Osteoblast (primary cell): ENCODE results near the gene MMP13. TPM values are rescaled to one million over a fixed set of nuclear protein-coding genes. Genes with fewer than 3 reads are reported as not detected.

Experiments
- DNase-seq: peaks from one replicate; pipeline ENCODE4 v3.0.0; 2011; ENCODE audit warnings: low spot score, mixed read lengths; ENCODE audit not compliant: insufficient read length; ENCODE audit errors: missing footprints
- H2AFZ ChIP-seq: 2 replicates; pipeline ENCODE4 v1.6.0; 2011; ENCODE audit warnings: mild to moderate bottlenecking, low read length
- H3K27ac ChIP-seq: 2 replicates; pipeline ENCODE4 v1.5.1; 2011; ENCODE audit warnings: mild to moderate bottlenecking, low read depth, low read length, moderate library complexity
- H3K27me3 ChIP-seq: 2 replicates; pipeline ENCODE4 v1.6.0; 2012; ENCODE audit warnings: mild to moderate bottlenecking, control low read depth, inconsistent platforms, low read length, moderate library complexity; ENCODE audit not compliant: insufficient read depth
- H3K36me3 ChIP-seq: 2 replicates; pipeline ENCODE4 v1.5.1; 2011; ENCODE audit warnings: mild to moderate bottlenecking, low read length, control low read depth, moderate library complexity; ENCODE audit not compliant: insufficient read depth
- H3K4me1 ChIP-seq: 2 replicates; pipeline ENCODE4 v1.5.1; 2011; ENCODE audit warnings: mild to moderate bottlenecking, low read length, control low read depth, moderate library complexity; ENCODE audit not compliant: insufficient read depth
- H3K4me2 ChIP-seq: 2 replicates; pipeline ENCODE4 v1.6.0; 2011; ENCODE audit warnings: mild to moderate bottlenecking, low read length; ENCODE audit not compliant: insufficient read depth
- H3K4me3 ChIP-seq: fragments of 200-600 bp; sonication (generic); 3 replicates; pipeline ENCODE4 v1.5.1; 2012; ENCODE audit warnings: mild to moderate bottlenecking, low read length, inconsistent platforms; ENCODE audit not compliant: insufficient read depth
- H3K79me2 ChIP-seq: 2 replicates; pipeline ENCODE4 v1.6.0; 2012; ENCODE audit warnings: mild to moderate bottlenecking, low read length, control low read depth, inconsistent platforms; ENCODE audit not compliant: insufficient read depth
- H3K9me3 ChIP-seq: 2 replicates; pipeline ENCODE4 v1.5.1; 2011; ENCODE audit warnings: low read depth, low read length, control low read depth
- H4K20me1 ChIP-seq: 2 replicates; pipeline ENCODE4 v1.6.0; 2012; ENCODE audit warnings: mild to moderate bottlenecking, low read length, control low read depth; ENCODE audit not compliant: insufficient read depth
- total RNA-seq: library from RNA; depleted of rRNA; stranded (reverse); fragments of >200 nt; gene quantifications from 2 replicates; pipeline ENCODE4 v1.2.3, GENCODE V29; 2012
- TF ChIP-seq, protein P1 (sequence below): IDR thresholded peaks from 2 replicates; pipeline ENCODE4 v1.5.1; 2011; ENCODE audit warnings: mild to moderate bottlenecking, low read depth, low read length, moderate library complexity; ENCODE audit errors: extremely low read depth

The MMP13 gene
- total RNA-seq, 1 donor: 2.5 TPM

DNA sequence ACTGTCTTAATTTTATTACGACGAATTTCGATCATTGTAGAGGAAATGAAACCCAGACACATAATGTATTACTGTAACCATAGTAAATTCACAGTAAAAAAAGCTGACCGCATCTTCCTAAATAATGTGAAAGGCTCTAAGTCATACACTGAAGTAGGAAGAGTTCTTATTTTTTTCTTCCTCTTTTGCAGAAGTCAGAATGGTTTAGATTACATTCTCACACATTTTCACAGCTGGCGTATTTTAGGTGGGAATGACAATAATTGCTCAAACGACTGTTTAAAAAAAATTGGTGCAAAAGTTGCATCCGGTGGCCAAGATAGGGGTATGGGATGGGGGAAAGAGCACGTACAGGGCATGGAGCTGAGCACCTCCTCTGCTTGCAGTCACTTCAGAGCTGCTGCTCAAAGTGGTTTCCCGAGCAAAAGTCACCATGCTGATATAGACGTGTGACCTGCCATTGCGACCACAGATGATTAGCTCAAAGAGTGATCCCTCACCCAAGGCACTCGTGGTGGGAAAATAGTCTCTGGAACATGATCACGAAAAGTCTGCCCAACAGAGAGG is 35.3 kb downstream of the MMP13 start:
- no peak for DNase-seq

DNA sequence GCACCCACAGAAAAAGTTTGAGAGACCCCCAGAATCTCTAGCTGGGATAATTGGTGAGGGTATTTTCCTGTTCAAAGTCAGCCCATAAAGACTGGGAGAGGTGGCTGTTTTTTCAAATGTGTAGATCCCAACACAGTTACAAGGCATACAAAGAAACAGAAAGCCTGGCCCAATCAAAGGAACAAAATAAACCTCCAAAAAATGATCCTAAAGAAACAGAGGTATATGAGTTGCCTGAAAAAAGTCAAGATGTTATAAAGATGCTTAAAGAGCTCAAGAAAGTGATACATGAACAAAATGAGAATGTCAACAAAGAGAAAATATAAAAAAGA is 40.5 kb downstream of the MMP13 start:
- TF ChIP-seq, protein P1, sequence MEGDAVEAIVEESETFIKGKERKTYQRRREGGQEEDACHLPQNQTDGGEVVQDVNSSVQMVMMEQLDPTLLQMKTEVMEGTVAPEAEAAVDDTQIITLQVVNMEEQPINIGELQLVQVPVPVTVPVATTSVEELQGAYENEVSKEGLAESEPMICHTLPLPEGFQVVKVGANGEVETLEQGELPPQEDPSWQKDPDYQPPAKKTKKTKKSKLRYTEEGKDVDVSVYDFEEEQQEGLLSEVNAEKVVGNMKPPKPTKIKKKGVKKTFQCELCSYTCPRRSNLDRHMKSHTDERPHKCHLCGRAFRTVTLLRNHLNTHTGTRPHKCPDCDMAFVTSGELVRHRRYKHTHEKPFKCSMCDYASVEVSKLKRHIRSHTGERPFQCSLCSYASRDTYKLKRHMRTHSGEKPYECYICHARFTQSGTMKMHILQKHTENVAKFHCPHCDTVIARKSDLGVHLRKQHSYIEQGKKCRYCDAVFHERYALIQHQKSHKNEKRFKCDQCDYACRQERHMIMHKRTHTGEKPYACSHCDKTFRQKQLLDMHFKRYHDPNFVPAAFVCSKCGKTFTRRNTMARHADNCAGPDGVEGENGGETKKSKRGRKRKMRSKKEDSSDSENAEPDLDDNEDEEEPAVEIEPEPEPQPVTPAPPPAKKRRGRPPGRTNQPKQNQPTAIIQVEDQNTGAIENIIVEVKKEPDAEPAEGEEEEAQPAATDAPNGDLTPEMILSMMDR: peak; percentile 4
- no peak overlapping the region for H3K4me2 ChIP-seq
- DNase-seq: no peak
- H3K27ac ChIP-seq: no peak overlapping the region
- no peak overlapping the region for H3K4me3 ChIP-seq
- H3K9me3 ChIP-seq: no peaks in the 10 kb centered on the region
- H3K79me2 ChIP-seq: no peaks in the 10 kb centered on the region
- no peaks in the 10 kb centered on the region for H4K20me1 ChIP-seq
- no peaks in the 10 kb centered on the region for H3K36me3 ChIP-seq
- no peaks in the 10 kb centered on the region for H3K27me3 ChIP-seq
- H3K4me1 ChIP-seq: no peaks in the 10 kb centered on the region
- H2AFZ ChIP-seq: no peak overlapping the region

More for the DNA sequence above, 35.3 kb downstream of the MMP13 start:
- Histone ChIP-seq H3K79me2 (no peaks in the 10 kb centered on the region), H3K4me3 (no peak overlapping the region), H3K4me1 (no peaks in the 10 kb centered on the region), H2AFZ (no peak overlapping the region), H3K27me3 (no peaks in the 10 kb centered on the region), H3K4me2 (no peak overlapping the region), H3K27ac (no peak overlapping the region), H3K36me3 (no peaks in the 10 kb centered on the region), H3K9me3 (no peaks in the 10 kb centered on the region), H4K20me1 (no peaks in the 10 kb centered on the region)
- TF ChIP-seq, protein P1: no peak

DNA sequence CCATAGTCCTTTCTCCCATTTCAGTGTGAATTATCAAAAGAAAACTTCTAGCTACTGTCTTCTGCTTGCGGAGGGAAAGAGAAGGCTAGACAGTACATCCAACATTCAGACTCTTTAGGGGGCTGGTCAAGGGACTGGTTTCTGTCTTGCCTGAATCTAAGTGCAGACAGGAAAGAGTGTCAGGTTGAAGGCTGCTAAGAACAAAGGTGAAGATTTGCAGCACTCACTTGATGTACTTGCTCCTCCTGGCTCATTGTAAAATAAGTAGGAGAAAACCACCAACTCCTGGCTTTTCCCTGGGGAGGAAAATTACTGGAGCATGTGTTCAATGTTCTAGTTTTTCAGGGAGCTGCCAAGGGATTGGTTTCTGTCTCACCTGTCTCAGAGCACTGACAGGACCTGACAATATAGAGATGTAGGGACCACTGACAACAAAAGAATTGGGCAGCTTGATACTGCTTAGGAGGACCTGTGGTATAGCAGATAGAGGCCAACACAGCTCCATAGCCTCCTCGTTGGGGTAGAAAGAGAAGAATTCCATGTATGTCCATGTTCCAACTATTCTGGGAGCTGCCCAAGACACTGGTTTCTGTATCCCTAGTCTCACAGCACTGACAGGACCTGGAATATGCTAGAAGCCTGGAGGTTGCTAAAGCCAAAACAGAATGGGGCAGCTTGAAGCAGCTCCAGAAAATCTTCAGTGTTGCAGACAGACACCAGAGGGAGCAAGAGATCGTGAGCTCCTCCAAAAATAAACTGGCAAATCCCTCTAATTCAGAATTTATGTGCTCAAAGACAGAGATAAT is 41.1 kb downstream of the MMP13 start:
- Histone ChIP-seq H3K4me1 (no peaks in the 10 kb centered on the region), H3K9me3 (no peaks in the 10 kb centered on the region), H3K27ac (no peak overlapping the region), H3K79me2 (no peaks in the 10 kb centered on the region), H3K36me3 (no peaks in the 10 kb centered on the region), H3K27me3 (no peaks in the 10 kb centered on the region), H3K4me3 (no peak overlapping the region), H2AFZ (peak overlapping the region; percentile 16), H4K20me1 (no peaks in the 10 kb centered on the region), H3K4me2 (no peak overlapping the region)
- peak; percentile 73 for DNase-seq
- TF ChIP-seq, protein P1: peak; percentile 79

DNA sequence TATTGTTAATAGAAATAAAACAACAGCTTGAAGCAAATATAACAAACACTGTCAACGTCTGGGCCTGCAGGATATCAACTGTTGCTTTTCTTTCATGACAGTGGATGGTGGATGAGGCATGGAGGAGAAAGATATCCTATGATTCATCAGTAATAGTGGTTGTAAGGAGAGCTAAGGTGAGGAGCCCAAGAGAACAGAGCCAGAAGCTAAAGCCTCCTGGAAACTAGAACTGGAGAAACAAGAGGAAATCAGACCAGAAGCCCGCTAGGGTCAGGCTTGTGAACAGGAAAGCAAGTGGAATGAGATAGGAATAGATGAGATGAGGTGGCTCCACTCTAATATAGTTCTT is 43.1 kb downstream of the MMP13 start:
- H3K27ac ChIP-seq: no peak overlapping the region
- H3K4me1 ChIP-seq: no peaks in the 10 kb centered on the region
- no peak for DNase-seq
- no peaks in the 10 kb centered on the region for H3K9me3 ChIP-seq
- no peak overlapping the region for H3K4me3 ChIP-seq
- no peaks in the 10 kb centered on the region for H3K79me2 ChIP-seq
- no peaks in the 10 kb centered on the region for H4K20me1 ChIP-seq
- TF ChIP-seq, protein P1: no peak
- peaks cover 3% of the 10 kb centered on the region for H3K27me3 ChIP-seq
- H3K36me3 ChIP-seq: no peaks in the 10 kb centered on the region
- H3K4me2 ChIP-seq: no peak overlapping the region
- no peak overlapping the region for H2AFZ ChIP-seq
